ENCODE results near the gene SPRY1.

SPRY1 gene, protein sequence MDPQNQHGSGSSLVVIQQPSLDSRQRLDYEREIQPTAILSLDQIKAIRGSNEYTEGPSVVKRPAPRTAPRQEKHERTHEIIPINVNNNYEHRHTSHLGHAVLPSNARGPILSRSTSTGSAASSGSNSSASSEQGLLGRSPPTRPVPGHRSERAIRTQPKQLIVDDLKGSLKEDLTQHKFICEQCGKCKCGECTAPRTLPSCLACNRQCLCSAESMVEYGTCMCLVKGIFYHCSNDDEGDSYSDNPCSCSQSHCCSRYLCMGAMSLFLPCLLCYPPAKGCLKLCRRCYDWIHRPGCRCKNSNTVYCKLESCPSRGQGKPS

DNA sequence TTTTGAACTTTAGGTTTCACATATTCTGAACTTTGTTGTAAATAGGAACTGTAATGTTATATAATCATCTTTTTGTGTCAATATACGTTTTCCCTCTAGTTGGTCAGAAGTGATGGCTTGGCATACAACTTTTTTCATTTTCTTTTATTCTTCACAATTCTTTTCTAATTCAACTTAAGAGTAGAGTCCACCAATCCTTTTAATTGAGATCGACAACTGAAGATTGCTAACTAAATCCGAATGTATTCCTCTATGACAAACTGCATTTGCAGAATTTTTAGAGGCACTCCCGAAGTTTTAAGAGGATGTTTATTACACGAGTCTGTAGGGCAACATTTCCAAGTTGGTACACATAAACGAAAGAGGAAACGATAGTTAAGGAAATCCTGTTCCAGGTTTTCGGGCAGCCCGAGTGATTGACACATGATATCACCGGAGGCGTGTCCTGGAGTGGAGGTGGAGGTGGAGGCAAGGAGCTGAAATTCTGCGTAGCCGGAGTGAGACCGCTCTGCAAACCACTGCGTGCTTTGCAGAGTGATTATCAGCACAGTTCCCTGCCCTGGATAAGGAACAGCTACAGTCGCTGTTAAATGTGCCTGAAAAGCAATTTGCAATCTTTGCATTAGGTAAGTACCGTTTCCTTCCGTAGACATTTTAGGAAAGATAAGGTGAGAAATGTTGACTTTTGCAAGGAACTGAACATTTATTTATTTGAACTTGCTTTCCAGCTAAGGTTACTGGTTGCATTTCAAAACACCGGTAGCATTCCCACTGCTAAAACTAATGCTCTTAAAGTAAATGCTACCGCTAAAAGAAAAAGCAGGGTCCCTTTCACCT lies at the start of gene SPRY1:
Gene SPRY1 (plus strand): TSS at position 489 of the 837 bp plus-strand sequence. CDS start 4,797 bp downstream, outside the sequence.
- DNase-seq, result peak; percentile 76 to 80

DNA sequence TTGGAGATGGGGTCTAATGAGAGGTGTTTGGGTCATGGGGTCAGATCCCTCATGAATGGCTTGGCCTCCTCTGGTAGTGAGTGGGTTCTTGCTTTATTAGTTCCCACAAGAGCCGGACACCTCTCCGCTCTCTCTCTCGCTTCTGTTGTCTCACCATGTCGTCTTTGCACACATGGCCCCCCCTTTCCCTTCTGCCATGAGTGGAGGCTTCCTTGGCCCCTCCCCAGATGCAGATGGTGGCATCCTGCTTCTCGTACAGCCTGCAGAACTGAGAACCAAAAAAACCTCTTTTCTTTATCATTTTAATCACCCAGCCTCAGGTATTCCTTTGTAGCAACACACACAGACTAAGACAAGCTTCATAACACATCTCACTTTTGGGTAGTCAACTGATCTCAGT lies 49.6 kb upstream of the SPRY1 start:
- DNase-seq, result no peak

DNA sequence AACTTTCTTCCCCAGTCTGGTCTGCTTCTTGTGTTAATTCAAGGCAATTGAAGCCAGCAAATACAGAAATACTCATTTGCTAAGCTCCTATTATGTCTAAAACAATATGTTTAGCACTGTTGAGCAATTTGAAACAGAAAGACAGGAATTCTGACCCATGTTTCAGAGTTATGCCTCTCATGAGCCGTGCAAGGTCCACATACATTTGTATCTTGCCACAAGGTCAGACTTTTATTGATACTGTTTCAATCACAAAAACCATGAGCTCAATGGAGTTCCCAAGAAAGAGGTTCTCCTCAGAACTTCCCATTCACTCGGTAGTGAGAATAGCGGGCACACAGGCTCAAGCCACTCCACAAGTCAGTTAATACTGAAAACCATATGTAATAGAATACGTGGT lies 47.6 kb upstream of the SPRY1 start:
- DNase-seq, result no peak

DNA sequence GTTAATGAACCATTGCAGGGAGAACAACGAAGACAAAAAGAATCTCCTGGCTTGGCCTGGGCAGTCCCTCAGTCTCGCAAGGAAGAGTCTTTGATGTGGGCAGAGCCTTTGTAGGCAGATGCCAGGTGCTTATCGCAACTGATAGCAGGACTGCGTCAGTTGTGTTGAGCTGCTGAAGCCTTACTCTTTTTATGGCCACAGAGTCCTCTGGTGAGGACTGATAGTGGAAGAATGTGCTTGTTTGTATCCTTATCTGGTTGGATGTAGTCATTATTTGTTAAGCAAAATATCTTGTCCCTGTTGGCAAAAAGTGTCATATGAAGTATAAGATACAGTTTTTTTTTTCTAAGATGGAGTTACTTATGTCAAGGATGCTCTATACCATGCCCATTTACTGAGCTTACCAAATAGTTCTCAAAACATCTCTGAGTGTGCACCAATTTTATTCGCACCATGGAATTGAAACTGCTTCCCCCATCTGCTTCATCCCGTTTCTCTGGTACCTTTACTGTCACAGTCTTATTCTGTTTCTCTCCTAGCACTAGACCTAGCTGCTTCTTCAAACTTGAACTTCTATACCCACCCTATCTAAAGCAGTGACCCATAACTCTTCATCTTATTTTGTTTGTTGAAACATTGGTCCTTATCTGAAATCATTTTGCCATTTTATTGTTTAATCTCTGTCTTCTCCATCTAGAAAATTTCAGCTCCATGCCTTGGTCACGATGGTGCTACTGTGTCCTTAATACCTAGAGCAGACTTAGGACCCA lies 47.0 kb upstream of the SPRY1 start:
- DNase-seq, result no peak

- no peak for DNase-seq
Observed at GRCh38 chr4:123350191-123350544, 46.4 kb upstream of the SPRY1 start.

GRCh38 chr4:123350726-123351125 lies 45.9 kb upstream of the SPRY1 start:
- DNase-seq, result no peak

- DNase-seq, result no peak
Observed at GRCh38 chr4:123351713-123352112, 44.9 kb upstream of the SPRY1 start.

- no peak for DNase-seq
Observed at GRCh38 chr4:123352240-123352945, 44.2 kb upstream of the SPRY1 start.

GRCh38 chr4:123352966-123353365 lies 43.6 kb upstream of the SPRY1 start:
- DNase-seq, result no peak

- DNase-seq, result no peak
Observed at GRCh38 chr4:123353656-123354055, 42.9 kb upstream of the SPRY1 start.

- DNase-seq, result no peak
Observed at GRCh38 chr4:123354701-123355100, 41.9 kb upstream of the SPRY1 start.

GRCh38 chr4:123356921-123357320 lies 39.7 kb upstream of the SPRY1 start:
- no peak for DNase-seq

GRCh38 chr4:123359449-123360315 lies 36.9 kb upstream of the SPRY1 start:
- DNase-seq, result no peak

- no peak for DNase-seq
Observed at GRCh38 chr4:123361195-123361861, 35.3 kb upstream of the SPRY1 start.

DNA sequence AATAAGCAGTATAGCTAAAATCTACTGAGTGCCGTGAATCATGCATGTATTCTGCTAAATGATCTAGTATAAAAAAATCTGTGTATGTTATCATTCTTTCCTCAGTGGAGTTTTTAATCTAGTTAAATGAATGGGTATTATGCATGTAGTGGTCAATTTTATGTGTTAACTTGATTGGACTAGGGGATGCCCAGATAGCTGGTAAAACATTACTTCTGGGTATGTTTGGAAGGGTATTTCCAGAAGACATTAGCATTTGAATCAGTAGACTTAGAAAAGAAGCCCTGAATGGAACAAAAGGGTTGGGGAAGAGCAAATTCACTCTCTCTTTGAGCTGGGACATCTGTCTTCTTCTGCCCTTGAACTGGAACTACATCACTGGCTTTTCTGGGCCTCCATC lies 34.5 kb upstream of the SPRY1 start:
- no peak for DNase-seq

GRCh38 chr4:123363729-123364128 lies 32.9 kb upstream of the SPRY1 start:
- DNase-seq, result no peak

DNA sequence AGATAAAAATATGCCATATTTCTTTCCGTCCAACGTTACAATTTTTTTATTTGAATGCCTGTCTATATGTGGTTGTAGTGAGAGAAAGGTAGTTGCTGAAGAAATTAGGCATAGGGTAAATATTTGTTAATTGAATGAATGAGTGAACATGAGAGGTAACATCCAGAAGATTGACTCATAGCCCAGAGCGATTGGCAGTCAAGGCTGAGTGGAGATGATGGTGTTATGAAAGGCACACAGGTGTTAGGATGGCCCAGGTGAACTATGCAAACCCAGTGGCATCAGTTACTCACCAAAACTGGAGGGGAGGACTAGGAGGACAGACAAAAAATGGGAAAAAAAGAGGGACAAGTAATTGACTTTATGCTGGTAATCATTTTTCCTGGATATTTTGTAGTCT lies 31.7 kb upstream of the SPRY1 start:
- DNase-seq, result no peak

GRCh38 chr4:123365412-123365811 lies 31.2 kb upstream of the SPRY1 start:
- no peak for DNase-seq

GRCh38 chr4:123366144-123366748 lies 30.3 kb upstream of the SPRY1 start:
- no peak for DNase-seq

DNA sequence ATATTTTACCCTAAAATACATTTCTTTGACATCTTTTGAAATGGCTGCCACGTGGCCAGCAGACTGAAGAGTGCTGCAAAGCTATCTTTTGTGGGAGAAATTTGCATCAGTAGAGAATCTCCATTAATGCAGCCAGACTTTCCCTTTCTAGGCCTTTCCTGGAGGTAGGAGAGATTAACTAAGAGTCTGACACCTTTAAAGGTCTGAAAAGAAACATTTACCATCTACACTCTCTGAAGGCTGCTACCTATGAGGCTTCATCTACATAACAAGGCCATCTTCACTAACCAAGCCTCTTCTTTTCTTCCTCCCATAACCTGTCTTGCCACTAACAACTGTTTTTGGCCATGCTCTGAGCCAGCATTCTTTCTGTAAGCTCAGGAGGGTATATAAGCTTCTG lies 17.8 kb upstream of the SPRY1 start:
- DNase-seq, result no peak

- DNase-seq, result no peak
Observed at GRCh38 chr4:123379392-123379791, 17.2 kb upstream of the SPRY1 start.

Measured in CD4-positive, alpha-beta T cell treated with Interleukin-1 beta for 1 hour (primary cell).